ENCODE results near the gene LPAR3. TPM values are rescaled to one million over a fixed set of nuclear protein-coding genes. Genes with fewer than 3 reads are reported as not detected.

The LPAR3 gene
- total RNA-seq, 1 experiment from 2014 or later, result 0.91 TPM

DNA sequence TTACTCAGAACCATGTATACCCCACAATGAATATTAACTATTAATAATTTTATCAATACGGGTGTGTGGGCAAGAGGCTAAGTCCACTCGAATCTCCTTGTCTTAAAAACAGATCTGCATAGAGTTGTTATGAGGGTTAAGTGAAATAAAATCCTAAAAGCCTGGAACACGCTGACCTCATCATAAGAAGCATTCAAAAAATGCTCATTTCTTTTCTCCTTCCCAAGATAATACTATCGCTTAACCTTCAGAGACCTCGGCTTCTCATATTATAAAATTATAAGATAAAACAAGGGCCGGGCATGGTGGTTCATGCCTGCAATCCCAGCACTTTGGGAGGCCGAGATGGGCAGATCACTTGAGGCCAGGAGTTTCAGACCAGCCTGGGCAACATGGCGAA is 35.1 kb downstream of the LPAR3 start:
- DNase-seq (ENCODE audit: low read depth), result no peak

DNA sequence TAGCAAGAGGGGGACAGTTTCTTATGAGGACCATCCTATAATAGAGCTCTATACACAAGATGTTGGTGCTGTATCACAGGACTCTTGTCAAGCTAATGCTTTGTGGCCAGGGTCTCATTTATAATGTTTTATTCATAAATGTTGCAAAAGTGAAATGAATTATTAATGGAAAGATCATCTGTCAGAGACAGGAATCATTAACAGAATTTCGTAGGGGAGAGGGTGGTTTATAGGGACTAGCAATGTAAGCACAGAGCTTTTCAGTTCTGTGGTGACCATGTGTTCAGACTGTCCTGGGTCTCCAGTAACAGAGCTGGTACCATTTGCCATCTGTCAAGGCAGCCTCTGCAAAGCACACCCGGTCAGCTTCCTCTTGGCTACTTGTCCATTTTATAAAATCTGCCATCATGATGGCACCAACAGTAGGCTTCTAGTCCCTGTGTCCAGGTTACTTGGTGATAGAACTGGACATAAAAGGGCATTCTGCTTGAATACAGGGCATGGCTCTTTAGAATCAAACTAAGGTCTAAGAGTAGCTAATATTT is 36.2 kb downstream of the LPAR3 start:
- no peak for DNase-seq (ENCODE audit: low read depth)

GRCh38 chr1:84855691-84856630 is 37.0 kb downstream of the LPAR3 start:
- DNase-seq (ENCODE audit: low read depth), result no peak

- peak; percentile 70 for DNase-seq (ENCODE audit: low read depth)
Observed at GRCh38 chr1:84855168-84855567, 37.8 kb downstream of the LPAR3 start.

- DNase-seq (ENCODE audit: low read depth), result peak; percentile 94
Observed at GRCh38 chr1:84853741-84854721, 39.0 kb downstream of the LPAR3 start.

DNA sequence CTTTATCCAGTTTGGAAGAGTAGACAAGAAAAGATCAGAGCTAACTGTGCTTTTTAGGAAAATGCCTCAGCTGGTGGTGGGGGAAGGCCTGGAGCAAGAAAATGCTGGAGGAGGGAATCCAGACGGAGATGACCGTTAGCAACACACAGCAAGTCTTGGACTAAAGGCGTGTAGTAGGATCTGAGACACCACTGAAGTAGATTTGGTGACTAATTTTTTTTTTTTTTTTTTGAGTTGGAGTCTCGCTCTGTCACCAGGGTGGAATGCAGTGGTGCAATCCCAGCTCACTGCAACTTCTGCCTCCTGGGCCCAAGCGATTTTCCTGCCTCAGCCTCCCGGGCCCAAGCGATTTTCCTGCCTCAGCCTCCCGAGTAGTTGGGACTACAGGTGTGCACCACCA is 41.2 kb downstream of the LPAR3 start:
- DNase-seq (ENCODE audit: low read depth), result peak; percentile 88

GRCh38 chr1:84849357-84849975 is 43.5 kb downstream of the LPAR3 start:
- DNase-seq (ENCODE audit: low read depth), result no peak

GRCh38 chr1:84847253-84848250 is 45.5 kb downstream of the LPAR3 start:
- peak; percentile 100 for DNase-seq (ENCODE audit: low read depth)

GRCh38 chr1:84846387-84846786 is 46.6 kb downstream of the LPAR3 start:
- no peak for DNase-seq (ENCODE audit: low read depth)

DNA sequence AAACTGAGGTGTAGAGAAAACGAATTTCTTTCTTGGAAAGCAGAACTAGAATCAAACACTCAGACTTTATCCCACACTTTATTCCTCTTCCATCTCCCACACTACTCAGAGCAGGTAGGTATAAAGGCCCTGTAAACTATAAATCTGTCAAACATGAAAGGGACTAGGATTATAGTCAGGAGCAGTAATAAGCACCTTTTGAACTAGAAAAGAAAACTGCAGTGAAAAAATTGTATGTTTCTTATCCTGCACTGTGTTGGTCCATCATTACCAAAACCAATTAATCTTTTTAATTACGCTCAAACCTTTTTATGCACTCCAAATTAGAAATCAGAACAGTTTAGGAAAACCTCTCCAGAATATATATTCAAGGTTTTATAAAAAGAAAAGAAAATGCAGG is 47.6 kb downstream of the LPAR3 start:
- DNase-seq (ENCODE audit: low read depth), result no peak

- no peak for DNase-seq (ENCODE audit: low read depth)
Observed at GRCh38 chr1:84844094-84844493, 48.9 kb downstream of the LPAR3 start.

DNA sequence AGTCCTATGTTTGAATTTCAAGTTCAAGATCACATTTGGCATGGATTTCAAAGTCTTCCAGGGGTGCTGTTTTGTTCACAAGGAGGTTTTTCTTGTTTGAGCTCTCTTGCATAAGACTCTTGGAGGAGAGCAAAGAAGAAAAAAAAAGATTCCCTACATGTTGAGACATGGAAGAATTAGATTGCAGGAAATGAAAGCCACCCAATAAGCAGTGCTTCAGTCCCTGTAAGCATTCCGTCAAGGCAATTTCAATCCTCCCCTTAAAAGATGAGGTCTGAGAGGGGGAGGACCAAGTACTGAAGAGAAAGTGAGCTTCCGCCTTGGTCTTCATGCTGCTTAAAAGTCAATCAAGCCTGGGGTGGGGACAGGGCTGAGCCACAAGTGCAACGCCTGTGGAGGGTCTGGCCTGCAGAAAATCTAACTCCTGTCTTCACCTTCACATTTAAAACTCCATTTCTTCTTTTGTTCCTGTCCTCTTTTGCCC is 50.2 kb downstream of the LPAR3 start:
- no peak for DNase-seq (ENCODE audit: low read depth)

GRCh38 chr1:84841971-84842370 is 51.0 kb downstream of the LPAR3 start:
- DNase-seq (ENCODE audit: low read depth), result no peak

DNA sequence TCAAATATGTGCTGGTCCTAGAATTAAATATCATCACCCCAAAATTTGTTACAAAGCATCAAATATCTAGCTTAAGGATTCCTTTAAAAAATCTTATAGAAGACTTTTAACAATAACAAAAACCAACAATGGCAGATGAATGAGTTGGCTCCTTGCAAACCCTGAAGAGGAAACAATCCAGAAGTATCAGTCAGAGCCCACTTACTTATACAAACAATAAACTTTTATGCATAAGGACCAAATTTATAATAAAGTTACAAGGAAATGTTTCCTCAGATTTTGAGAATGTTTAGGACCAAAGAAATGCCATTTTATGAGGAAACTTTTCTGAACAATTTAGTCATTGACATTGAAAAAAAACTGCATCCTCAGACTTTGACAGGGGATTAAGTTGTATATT is 52.7 kb downstream of the LPAR3 start:
- no peak for DNase-seq (ENCODE audit: low read depth)

DNA sequence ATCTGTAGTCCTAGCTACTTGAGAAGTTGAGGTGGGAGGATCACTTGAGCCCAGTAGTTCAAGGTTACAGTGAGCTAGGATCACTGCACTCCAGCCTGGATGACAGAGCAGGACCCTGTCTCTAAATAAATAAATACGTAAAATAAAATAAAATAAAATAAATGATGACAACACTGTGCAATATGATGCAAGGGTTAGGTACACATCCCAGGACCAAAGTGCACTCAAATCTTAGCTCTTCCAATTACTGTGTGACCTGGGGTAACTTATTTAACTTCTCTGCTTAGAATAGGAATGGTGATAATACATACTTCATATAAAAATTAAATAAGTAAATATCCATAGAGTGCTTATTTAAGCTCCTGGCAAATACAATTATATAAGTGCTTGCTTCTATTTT is 53.5 kb downstream of the LPAR3 start:
- DNase-seq (ENCODE audit: low read depth), result no peak

DNA sequence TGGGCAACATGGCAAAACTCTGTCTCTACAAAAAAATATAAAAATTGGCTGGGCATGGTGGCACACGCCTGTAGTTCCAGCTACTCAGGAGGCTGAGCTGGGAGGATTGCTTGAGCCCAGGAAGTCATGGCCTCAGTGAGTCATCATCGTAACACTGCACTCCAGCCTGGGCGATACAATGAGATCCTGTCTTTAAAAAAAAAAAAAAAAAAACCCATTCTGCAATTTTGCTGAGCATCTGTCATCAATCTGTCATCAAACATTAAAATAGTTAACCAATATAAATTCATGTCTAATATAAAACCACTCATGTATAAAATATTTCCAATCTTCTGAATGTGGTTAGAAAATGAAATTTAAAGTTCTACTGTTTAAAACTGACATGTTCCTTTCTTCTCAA is 56.9 kb downstream of the LPAR3 start:
- DNase-seq (ENCODE audit: low read depth), result peak; percentile 54

DNA sequence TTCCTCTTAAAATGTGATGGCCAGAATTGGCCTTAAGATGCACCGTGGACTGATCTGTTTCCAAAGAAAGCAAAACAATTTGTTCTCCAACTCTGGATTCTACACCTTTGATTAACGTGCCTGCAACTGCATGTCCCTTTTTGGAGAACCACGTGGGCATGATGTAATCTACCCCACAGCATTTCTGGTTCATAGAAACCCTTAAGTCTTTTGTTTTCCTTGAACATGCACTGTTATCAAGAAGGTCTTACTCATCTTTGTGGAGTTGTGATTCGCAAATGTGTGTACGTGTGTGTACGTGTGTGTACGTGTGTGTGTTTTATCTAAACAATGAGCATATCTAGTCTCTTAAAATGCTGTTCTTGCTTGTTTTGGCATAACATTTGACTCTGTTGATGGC is 57.8 kb downstream of the LPAR3 start:
- DNase-seq (ENCODE audit: low read depth), result no peak

DNA sequence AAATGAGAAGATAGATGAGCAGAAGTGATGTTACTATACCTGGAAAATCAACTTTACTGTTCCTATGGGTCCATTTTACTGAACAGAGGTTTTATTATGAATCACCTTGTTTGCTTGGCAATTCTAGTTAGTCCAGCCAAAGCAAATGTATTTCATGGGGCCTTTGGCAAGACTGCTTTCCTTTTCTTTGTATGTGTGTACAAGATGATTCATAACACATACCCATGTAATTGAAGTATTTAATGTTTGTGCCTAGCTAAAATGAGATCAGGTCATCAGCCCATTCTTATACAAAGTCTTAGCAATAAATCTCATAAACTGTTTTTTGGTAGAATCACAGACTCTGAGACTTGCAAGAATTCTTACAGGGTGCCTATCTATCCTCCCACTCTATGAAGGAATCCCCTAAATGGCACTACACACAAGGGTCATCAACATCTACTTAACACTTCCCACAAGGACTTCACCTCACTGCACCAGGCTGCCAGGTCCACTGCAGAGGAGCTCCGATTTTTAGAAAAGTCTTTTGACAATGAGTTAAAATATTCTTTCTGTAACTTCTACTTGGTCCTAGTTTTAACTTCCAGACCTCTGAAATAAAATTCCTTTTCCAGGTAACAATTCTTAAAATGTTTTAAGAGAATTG is 58.5 kb downstream of the LPAR3 start:
- DNase-seq (ENCODE audit: low read depth), result peak; percentile 69

- DNase-seq (ENCODE audit: low read depth), result no peak
Observed at GRCh38 chr1:84833194-84833593, 59.8 kb downstream of the LPAR3 start.

GRCh38 chr1:84830136-84830535 is 62.9 kb downstream of the LPAR3 start:
- DNase-seq (ENCODE audit: low read depth), result no peak

All from Daoy (cell line).